Frontal cortex (tissue), 4 donors: ENCODE results near the gene CARD11. TPM values are rescaled to one million over a fixed set of nuclear protein-coding genes. Genes with fewer than 3 reads are reported as not detected.

ENCODE experiments used
- DNase-seq, 2 donors: peaks; one replicate each; pipeline ENCODE4 v3.0.0; 2012; ENCODE audit warnings: low spot score in 2 of 2
- FAIRE-seq: peaks from 2 replicates; lab custom pipeline; 2012; peaks lifted over from hg19 to GRCh38; lab: Jason Lieb, UNC
- total RNA-seq: library from RNA; depleted of rRNA; stranded (reverse); fragments of >200 nt; gene quantifications from one replicate; pipeline ENCODE4 v1.2.3, GENCODE V29; 2014
- donor health status: control.
- donor health status: control.
- donor health status: control.

The CARD11 gene
- total RNA-seq, 1 donor from 2014 or later: 0.41 TPM

DNA sequence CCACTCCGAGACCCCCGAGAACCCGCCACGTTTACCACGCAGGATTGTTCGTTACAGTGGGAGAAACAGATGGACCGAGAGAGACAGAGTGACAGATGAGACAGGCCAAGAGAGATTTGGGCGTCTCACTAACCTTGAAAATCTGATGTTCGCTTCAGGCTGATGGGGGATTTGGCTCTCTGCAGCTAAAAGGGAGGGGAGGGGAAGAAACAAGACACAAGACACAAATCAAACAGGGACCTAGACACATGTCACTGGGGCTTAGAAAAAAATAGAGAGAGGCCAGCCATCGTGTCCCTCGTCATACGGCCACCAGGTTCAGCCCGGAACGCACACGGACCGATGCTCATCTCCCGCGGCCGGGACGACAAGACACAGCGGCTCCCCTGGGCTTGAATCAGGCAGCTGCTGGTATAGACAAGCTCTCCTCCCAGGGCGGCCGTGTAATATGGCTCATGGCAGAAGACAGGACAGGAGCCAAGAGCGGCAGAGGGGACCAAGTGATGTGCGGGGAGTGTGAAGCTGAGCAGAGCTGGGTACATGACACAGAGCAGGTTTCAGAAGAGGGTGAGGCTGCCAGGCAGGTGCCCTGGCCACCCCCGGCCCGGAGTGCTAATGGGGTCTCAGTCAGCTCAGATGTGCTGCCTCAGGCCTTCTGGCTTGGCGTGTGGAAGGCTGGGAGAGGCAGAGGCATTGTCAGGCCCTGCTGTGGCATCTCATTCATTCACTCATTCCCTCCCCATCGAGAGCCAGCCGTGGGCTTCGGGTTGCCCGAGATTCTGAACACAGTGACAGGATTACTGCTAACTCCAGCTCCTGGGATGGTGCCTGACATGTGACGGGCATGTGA lies 111.0 kb downstream of the CARD11 start:
- FAIRE-seq: no peak
- DNase-seq: no peak

DNA sequence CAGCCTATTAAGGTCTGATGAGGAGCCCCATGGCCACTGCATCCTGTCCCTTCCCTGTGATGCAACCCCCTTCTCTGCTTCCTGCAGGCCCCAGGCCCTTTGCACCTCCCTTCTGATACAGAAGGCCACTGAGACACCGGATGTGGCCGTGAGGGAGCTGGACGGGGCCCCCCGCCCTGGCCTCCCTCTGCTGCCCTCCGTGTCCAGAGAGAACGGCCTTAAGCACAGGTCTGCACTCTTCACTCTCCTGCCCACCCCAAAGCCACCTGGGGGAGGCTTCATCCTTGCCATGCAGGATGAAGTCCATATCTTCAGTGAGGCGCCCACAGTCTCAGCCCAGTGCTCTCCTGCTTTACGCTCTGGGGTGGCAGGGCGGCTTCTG lies 112.6 kb downstream of the CARD11 start:
- FAIRE-seq (no peak), DNase-seq (no peak)

DNA sequence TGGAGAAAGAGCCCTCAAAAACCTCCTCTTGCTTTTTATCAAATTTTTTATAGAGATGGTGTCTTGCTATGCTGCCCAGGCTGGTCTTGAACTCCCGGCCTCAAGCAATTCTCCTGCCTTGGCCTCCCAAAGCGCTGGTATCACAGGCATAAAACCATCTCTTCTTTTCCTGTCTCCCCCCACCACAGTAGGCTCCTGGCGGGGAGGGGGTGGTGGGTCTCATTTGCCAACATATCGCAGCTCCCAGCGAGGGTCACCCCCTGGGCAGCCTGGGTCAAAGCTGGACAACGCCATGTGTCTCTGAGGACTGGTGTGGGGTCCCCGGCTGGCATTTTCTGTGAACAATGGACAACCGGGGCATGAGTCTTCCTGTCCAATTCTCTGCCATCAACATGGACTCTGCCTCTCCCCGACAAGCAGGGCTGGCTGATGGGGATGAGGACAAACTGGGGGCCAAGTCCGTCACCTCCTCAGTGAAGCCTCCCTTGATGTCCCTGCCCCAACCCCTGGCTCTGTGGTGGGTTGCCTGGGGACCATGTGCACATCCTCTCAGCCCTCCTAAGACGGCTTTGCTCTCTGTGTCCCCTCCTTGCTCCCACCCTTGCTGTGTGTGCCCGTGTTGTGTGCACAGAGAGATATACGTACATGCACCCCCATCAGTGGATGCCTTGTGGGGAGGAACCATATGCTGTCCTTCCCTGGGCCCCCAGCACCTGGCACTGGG lies 113.2 kb downstream of the CARD11 start:
- FAIRE-seq: no peak
- no peak for DNase-seq

DNA sequence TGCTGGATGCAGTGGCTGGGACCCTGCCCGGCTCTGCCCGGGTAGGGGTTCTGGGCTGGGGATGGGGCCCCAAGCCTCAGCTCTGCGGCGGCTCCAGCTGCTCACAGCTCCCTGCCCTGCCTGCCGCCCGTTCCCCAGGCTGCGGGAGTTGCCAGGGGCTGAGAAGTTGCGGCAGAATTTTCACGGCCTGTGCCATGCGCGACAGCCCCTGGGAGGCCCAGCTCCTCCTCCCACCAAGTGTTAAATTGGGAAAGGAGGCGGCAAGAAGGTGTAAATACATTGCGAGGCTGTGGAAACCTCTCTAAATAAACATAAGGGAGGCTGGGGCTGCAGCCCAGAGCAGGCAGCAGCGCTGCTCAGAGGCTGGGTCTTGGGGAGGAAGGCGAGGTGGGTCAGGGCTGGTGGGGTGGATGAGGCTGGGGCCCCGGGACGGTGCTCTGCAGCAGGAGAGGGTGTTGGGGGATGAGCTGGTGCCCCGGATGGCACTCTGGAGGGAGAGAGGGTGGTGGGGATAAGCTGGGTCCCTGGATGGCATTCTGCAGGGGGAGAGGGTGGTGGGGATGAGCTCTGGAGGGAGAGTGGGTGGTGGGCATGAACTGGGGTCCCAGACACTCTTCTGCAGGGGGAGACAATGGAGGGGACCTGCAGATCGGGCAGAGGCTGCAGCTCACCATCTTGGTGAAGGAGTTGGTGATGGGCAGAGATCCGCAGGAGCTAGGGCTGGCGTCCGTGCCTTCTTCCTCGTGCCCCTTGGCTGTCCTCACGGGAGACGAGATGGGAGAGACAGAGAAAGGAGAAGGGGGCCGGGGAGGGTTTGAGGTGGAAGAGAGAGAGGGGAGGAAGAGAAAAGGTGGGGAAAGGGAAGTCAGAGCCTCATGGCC lies 114.1 kb downstream of the CARD11 start:
- FAIRE-seq: no peak
- DNase-seq: no peak

DNA sequence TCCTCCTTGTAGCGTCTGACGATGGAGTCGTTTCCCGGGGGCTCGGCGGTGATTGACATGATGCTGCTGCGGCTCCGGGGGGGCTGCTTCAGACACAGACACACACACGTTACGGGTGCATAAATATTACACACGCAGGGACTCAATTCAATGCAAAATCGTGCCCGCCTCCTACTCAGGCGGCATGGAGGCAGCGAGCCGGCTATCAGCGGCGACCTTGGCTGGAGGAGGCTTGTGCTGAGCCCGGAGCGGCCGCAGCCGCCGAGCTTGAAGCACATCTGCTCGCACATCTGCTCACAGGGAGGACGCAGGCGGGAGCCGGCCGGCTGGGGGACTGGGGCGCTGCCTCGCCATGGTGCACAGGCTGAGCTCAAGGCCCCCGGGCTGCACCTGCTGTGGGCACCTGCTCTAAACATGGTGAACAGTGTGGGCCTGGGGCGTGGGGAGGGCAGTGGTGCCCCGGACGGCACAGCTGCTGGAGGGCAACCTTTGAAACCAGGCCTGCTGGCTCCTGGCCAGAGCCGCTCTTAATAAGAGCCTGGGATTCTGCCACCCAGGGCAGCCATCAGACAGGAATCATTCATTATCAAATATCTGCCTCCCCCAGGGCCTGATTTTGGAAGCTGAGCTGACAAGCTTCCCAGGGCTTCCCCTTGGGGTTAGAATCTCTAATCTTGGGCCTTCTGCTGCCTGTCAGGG lies 114.9 kb downstream of the CARD11 start:
- FAIRE-seq (no peak), DNase-seq (no peak)

DNA sequence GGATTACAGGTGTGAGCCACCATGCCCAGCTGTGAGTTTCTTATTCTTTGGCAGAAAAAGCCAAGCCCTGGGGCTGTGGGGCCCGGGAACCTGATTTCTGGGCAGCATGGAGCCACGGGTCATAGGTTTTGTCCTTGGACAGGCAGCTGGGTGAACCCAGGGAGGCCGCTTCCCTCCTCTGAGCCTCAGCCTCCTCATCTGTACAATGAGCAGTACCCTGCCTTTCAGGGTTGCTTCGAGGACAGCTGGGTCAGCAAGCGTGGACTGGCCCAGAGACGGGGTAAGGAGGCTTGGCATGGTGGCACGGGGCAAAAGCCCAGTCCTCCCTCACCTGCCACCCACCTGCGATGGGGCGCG lies 115.4 kb downstream of the CARD11 start:
- no peak for FAIRE-seq
- no peak for DNase-seq

DNA sequence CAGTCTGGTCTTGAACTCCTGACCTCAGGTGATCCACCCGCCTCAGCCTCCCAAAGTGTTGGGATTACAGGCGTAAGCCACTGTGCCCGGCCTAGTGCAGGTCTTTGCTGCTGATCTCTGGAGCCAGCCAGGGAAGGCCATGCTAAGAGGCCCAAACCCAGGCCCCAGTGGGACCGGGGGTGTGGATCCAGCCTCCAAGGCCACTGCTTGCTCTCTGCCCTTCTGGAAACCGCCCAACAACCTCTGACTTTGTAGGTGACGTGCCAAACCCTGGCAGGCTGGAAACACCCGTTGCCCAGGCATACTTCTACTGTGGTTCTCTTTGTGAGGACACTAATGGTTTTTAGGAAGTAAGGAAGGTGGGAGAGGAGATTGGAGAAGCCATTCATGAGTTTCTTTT lies 116.1 kb downstream of the CARD11 start:
- DNase-seq (no peak), FAIRE-seq (no peak)

DNA sequence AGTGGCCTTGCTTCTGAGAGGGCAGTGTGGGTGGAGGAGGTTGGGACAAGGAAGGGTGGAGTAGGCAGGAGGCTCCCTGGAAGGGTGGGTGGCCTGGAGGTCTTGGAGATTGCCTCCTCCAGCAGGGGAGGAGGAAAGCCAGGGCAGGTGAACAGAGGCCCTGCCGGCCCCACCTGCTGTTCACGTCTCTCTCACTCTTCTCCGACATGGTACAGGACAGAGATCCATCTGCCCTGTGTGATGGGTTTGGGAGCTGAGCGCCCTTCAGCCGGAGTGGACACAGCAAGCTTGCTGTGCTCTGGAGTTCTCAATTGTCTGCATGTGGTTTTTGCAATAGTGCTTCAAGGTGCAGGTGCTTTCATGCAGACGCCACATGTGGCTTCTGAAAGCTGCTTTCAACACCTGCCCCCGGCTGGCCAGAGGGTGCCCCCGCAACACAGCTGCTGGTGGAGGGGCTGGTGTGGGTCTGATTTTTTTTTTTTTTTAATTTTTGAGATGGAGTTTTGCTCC lies 116.7 kb downstream of the CARD11 start:
- no peak for DNase-seq
- FAIRE-seq: no peak

DNA sequence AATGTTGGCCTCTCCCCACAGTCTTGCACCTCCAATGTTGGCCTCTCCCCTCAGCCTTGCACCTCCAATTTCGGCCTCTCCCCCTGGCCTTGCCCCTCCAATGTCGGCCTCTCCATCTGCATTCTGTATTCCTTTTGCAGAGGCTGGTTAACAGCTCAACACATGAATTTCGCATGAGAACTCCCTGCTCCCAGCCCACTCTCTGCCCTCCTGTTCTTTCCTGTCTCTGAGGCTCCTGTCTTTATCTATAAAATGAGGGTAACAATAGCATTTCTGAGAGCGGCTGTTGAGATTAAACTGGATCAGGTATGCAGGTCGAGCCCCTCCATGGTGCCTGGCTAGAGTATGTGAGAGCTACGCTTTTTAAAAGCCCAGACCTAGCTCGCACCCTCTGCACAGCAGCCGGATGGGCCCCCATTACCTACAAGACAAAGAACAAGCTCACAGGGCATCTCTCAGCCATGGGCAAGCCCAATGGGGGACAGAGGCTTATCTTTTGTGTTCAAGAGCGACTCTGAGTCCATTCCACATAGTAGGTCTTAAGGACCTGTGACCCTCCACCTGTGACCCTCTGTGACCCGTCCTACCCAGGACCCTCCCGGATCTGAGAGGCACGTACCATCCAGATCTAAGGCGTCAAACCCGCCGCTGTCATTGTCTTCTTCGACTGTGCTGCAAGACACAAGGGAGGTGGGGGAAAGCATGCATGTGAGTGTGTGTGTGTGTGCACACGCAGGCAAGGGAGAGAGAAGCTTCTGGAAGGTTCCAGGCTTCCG lies 117.4 kb downstream of the CARD11 start:
- DNase-seq (no peak), FAIRE-seq (no peak)

DNA sequence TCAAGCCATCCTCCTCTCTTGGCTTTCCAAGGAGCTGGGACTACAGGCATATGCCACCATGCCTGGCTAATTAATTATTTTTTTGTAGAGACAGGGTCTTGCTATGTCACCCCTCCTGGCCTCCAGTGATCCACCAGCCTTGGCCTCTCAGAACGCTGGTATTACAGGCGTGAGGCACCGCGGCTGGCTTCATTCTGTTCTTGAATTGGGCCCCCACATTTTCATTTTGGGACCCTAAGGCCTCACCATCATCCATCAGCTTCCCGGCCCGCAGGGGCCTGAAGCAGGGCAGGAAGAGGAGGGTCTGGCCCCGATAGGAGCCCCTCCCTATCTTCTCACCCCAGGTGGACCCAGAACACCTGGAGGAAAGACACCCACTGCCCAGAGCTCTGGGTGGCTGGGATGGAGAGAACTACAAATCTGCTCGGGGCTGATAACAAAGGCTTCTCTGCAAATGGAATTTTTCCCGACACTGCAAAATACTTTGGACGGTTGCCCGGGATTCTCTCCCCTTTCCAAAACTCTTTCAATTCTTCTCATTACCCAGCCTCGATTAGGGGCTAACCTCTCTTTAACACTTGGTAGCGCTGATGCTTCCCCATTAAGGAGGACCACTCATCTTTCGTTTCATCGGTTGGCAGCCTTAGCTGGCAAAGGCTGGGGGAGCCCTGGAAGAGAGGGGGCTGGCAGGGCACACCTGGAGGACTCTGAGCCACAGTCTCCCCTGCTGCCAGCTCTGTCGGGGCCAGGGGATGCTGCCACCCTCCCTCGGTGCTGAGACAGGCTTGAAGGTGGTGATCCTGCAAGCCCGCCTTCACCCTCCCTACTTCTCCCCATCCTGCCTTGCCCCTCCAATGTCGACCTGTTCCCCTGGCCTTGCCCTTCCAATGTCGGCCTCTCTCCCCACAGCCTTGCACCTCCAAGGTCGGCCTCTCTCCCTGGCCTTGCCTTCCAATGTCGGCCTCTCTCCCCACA lies 118.5 kb downstream of the CARD11 start:
- FAIRE-seq: no peak
- no peak for DNase-seq

DNA sequence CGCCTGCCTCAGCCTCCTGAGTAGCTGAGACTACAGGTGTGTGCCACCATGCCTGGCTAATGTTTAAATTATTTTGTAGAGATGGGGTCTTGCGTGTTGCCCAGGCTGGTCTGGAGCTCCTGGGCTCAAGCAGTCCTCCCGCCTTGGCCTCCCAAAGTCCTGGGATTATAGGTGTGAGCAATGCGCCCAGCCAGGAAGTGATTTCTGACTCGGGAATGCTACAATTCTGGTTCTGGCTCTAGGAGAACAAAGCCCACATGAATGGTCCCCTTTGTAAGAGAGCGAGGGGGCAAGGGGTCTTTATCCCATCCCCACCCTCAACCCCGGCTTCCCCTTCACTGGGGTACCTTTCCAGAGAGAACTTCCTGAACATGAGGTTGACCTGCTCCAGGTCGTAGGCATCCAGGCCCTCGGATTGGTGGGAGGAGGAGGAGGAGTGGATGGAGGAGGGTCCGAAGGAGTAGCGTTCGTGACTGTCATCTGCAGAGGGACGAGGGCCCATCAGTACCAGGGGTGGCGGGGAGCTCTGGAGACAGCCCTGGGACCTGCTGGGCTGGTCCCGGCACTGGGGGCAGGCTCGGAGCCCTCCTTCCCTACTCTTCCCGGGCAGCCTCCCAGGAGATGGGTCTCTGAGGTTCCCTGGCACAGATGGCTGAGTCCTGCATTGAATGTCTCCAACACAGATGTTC lies 119.6 kb downstream of the CARD11 start:
- no peak for DNase-seq
- no peak for FAIRE-seq

DNA sequence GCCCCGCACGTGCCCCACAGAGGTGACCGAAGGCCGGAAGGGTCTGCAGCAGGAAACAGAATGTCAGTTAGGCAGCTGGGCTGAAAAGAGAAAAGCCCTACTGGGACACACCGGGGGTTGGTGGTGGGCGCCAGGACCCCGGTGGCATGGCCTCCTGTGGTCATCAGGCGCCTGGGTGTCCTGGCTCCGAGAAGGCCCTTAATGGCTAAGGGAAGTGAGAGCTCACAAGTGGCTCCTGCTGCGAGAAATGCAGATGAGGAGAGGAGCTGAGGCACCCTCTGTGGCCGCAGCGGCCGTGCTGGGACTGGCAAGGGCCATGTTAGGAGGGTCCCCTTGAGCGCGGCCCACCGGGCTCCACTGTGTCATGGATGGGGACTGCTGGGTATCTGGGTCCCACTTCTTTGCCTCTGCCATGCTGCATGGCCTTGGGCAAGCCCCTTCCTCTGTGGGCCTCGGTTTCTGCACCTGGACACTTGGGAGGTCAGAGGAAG lies 120.3 kb downstream of the CARD11 start:
- FAIRE-seq (no peak), DNase-seq (no peak)

DNA sequence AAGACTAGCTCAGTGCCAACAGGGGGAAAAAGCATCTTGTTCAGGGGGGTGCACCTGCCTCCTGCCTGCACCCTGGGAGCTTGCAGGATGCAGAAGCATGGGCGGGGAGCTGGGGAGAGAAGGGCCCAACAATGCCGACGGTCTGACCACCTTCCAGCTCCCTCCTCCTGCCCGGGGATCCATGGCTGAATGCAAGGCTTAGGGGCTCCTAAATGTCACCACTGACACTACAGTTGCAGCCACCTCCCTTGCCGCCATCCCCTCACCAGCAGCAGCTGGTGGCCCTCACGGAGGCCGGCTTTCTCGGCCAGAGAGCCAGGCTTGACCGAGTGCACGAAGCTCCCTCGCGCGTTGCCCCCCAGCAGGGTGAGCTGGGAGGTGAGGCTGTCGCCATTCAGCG lies 120.8 kb downstream of the CARD11 start:
- FAIRE-seq: no peak
- no peak for DNase-seq

DNA sequence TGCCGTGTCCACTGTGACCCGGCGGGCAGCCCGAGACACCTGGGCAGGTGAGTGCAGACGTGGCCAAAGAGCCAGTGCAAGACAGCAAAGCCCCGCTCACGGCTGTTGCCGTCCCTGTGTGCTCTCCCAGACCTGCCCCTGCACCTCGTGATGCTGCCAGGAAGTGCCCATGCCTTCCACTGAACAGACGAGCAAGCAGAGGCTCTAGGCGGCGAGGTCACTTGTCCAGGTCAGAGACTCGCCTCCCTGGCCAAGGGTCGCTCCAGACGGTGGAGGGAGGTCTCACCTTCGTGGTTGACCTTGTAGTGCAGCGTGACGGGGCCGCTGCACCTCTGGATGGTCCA lies 121.3 kb downstream of the CARD11 start:
- FAIRE-seq: no peak

DNA sequence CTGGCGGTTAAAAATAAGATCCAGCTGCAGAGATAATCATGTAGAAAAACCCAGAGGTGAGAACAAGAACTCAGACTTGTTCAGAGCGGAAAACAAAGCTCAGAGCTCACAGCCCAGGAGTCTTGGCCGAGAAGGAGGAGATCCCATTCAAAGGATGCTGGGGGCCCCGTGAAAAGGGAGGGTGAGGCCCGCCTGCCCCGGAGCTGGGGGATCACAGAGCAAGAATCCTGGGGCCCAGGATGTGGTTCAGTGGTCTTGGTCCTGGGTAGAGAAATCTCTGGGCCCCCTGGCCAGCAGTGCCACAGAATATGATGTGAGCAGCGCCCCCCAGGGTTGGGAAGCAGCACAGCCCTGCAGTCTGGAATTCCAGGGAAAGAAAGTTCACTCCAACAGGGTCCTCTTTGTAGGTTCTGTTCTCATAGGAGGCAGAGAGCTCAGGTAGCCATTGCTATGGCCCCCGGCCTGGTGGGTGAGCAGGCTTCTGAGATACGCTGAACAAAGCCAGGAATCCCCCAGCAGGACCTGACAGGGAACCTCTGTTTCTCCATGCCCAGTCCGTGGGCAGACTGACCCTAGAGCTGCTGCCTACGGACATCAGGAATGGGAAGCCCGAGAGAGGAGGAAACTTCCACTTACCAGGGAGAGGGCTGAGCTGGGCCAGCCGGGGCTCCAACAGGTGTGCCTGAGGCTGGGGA lies 121.9 kb downstream of the CARD11 start:
- no peak for FAIRE-seq
- DNase-seq: no peak

More for the DNA sequence above, 121.3 kb downstream of the CARD11 start:
- DNase-seq: no peak

DNA sequence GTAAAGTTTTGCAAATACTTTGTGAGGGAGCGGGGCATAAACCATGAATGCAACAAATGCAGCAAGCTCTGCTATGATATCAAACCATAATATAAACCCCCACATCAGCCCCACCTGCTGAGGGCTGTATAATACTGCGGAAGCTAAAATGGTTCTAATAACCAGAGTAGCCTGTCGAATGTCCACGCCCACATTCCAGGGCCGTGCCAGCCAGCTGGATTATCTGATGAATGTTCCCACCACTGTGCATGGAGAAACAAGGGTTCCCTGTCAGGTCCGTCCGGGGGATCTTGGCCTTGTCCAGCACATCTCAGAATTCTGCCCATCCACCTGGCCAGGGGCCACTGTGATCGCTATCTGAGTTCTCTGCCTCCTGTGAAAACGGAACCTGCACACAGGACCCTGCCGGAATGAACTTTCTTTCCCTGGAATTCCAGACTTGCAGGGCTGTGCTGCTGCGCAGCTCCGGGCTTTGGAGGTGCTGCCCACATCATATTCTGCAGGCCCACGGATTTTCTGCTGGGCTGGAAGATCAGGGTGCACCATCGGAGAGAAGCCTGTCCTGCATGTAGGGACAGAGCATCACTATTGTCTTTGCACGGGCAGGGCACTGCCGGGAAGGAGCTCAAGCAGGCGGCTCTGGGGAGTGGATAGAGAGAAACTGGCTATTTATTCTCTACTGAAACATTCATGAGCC lies 122.6 kb downstream of the CARD11 start:
- DNase-seq (no peak), FAIRE-seq (no peak)
